ENCODE measurements around the gene MISP. TPM values are rescaled to one million over a fixed set of nuclear protein-coding genes. Genes with fewer than 3 reads are reported as not detected.
A peak's percentile ranks its signal among the peaks of the same experiment; 100 is the strongest.

MISP gene
- total and polyA plus RNA-seq, 2 of the 8 experiments (the other 6 are each of a cell fraction or from before 2014, with no cell fraction given) = 0.43 to 0.45 TPM

DNA sequence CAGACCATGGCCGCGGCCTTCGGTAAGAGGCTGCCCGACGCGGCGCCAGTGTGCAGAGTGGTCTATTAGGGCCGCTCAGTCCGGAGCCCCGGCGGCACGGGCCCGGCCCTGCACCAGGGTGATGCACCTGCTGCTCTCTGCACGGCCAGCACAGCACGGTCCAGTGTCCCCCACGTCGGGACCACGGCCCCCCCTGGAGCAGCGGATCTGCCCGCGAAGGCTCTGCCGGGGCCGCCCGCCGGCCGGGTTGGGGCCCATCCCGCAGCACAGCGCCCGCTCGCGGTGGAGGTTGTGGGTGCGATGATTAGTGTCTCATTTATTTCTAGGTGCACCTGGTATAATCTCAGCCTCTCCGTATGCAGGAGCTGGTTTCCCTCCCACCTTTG, 54.2 kb downstream of the MISP start:
- CTCF ChIA-PET (ENCODE audit: partially characterized antibody) = interaction anchor here (0.8 to 1.7 kb wide), 3 partner anchors 10 to 193 kb away, joined by 3 to 4 read pairs (median 3); no protein-coding TSS in a partner anchor
- no peak overlapping the region for H3K4ac ChIP-seq (replicated peaks; ENCODE audit: insufficient read length, low read depth, low read length)
- no peak overlapping the region for H2AK5ac ChIP-seq (ENCODE audit: low read depth, low read length)
- H3K27ac ChIP-seq (ENCODE audit: low read depth, low read length) = no peak overlapping the region
- DNase-seq (ENCODE audit: low read depth in 1 of 2, low spot score in 2 of 2) (no peak), FAIRE-seq (no peak)
- peaks cover 18% of the 10 kb centered on the region for H3K79me1 ChIP-seq (ENCODE audit: low read depth, low read length)
- peaks cover 65 to 77% of the 10 kb centered on the region in 2 experiments for H4K20me1 ChIP-seq (replicated peaks in 1 of 2; ENCODE audit: control insufficient read depth in 1 of 2, insufficient read depth in 2 of 2, low read length in 2 of 2)
- no peak overlapping the region for H3K14ac ChIP-seq (ENCODE audit: insufficient read length)
- no peak overlapping the region for H4K5ac ChIP-seq (ENCODE audit: insufficient read length, low read depth, low read length)
- H3K4me3 ChIP-seq (ENCODE audit: extremely low read depth in 1 of 4, insufficient read depth in 2 of 4, low read depth in 3 of 4, low read length in 4 of 4) = no peak overlapping the region
- H2BK12ac ChIP-seq (ENCODE audit: low read depth, low read length) = no peak overlapping the region
- H3K4me2 ChIP-seq (ENCODE audit: insufficient read depth in 1 of 2, low read depth in 2 of 2, low read length in 2 of 2) = no peak overlapping the region
- no peak overlapping the region for H2BK20ac ChIP-seq (ENCODE audit: low read length)
- H4K91ac ChIP-seq (replicated peaks; ENCODE audit: insufficient read length, low read length) = no peak overlapping the region
- H3K79me2 ChIP-seq (ENCODE audit: control insufficient read depth in 1 of 2, insufficient read depth in 2 of 2, low read length in 2 of 2) = peaks cover 39 to 74% of the 10 kb centered on the region in 2 experiments
- WGBS, 2 experiments (ENCODE audit: extremely low coverage in 1 of 2, insufficient coverage in 1 of 2, insufficient read length in 1 of 2, insufficient replicate concordance in 2 of 2, low coverage in 1 of 2, low lambda C conversion rate in 2 of 2, missing lambda C conversion rate in 1 of 2) = 95% methylated on average over 32 of the region's 33 CpGs; no CpG with 5 or more reads in 1 of the 2 experiments
- no peak overlapping the region for H3K23ac ChIP-seq (ENCODE audit: insufficient read length)
- TF ChIP-seq POLR2A (IDR thresholded peaks at IDR 0.05; ENCODE audit: control extremely low read depth in 1 of 2, low read depth in 2 of 2, low read length in 2 of 2) (peak in 1 of 2 experiments; percentile 42; a peak in 2 of 3 replicates), SIX5 (IDR thresholded peaks at IDR 0.05; ENCODE audit: low read depth, low read length) (no peak)
- TF ChIP-seq, protein P1, sequence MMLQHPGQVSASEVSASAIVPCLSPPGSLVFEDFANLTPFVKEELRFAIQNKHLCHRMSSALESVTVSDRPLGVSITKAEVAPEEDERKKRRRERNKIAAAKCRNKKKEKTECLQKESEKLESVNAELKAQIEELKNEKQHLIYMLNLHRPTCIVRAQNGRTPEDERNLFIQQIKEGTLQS (IDR thresholded peaks at IDR 0.05; ENCODE audit: insufficient read depth, low read depth, low read length) = no peak
- H3K27me3 ChIP-seq (replicated peaks in 1 of 4; ENCODE audit: control insufficient read depth in 3 of 4, extremely low read depth in 1 of 4, insufficient read depth in 3 of 4, low read length in 3 of 4) = no peaks in the 10 kb centered on the region
- no peaks in the 10 kb centered on the region for H3K9me3 ChIP-seq (ENCODE audit: insufficient read depth in 2 of 2, low read depth in 1 of 2, low read length in 1 of 2)
- no peak overlapping the region for H3K56ac ChIP-seq (replicated peaks; ENCODE audit: insufficient read length, low read depth, low read length)
- peaks cover 53 to 91% (median 82%) of the 10 kb centered on the region in 4 experiments for H3K36me3 ChIP-seq (ENCODE audit: control insufficient read depth in 2 of 4, insufficient read depth in 4 of 4, low read length in 3 of 4)
- no peak overlapping the region for H3K9ac ChIP-seq (replicated peaks in 1 of 4; ENCODE audit: extremely low read depth in 1 of 4, low read depth in 3 of 4, low read length in 3 of 4)
- H4K8ac ChIP-seq (ENCODE audit: extremely low read depth, insufficient read depth, low read length) = peak overlapping the region; percentile 57; the same call in 1 of the 2 replicates
- no peak overlapping the region for H2BK5ac ChIP-seq (ENCODE audit: low read depth, low read length)
- H2BK15ac ChIP-seq (ENCODE audit: low read length) = no peak overlapping the region
- no peak overlapping the region for H3K18ac ChIP-seq (ENCODE audit: extremely low read depth, low read length)
- H3K23me2 ChIP-seq (ENCODE audit: low read depth, low read length) = no peaks in the 10 kb centered on the region; the same call in 1 of the 2 replicates
- H2AFZ ChIP-seq (ENCODE audit: low read length) = no peak overlapping the region
- no peak overlapping the region for H2BK120ac ChIP-seq (replicated peaks; ENCODE audit: low read depth, low read length)
- peaks cover 0 to 17% (median 11%) of the 10 kb centered on the region in 4 experiments; a peak in 6 of 7 replicates for H3K4me1 ChIP-seq (replicated peaks in 1 of 4; ENCODE audit: control insufficient read depth in 3 of 4, insufficient read depth in 4 of 4, low read length in 3 of 4)
- POLR2A ChIA-PET (ENCODE audit: partially characterized antibody) = interaction anchor here (0.7 to 16.9 kb wide), 11 partner anchors 9 to 176 kb away, joined by 3 to 277 read pairs (median 7); partner anchors contain the start of genes AZU1 and PLPPR3
